NT2/D1 (cell line): Measurements from ENCODE around the gene GRK6.

Experiments
- SUZ12 ChIP-seq: IDR thresholded peaks from 2 replicates; pipeline ENCODE4 v1.6.1; 2011; ENCODE audit not compliant: insufficient read length, insufficient read depth; ENCODE audit errors: extremely low read depth
- YY1 ChIP-seq: IDR thresholded peaks from 2 replicates; pipeline ENCODE4 v1.6.1; 2011; ENCODE audit not compliant: insufficient read length, insufficient read depth
- ZNF274 ChIP-seq: IDR thresholded peaks from 2 replicates; pipeline ENCODE4 v1.6.1; 2011; ENCODE audit warnings: mild to moderate bottlenecking, low read depth, low read length

GRCh38 chr5:177396807-177397206 lies 29.7 kb upstream of the GRK6 start:
- no peak for TF ChIP-seq SUZ12
- TF ChIP-seq ZNF274: no peak
- no peak for TF ChIP-seq YY1
